ENCODE data around the gene NAA25. TPM values are rescaled to one million over a fixed set of nuclear protein-coding genes. Genes with fewer than 3 reads are reported as not detected.
"Not testable (repeated sequence)": the region's sequence is repeated elsewhere in the genome, so short reads cannot be mapped to it uniquely, and the experiment has no call there.

Gene NAA25
- total RNA-seq, 1 experiment from 2014 or later, result 41.0 TPM

DNA sequence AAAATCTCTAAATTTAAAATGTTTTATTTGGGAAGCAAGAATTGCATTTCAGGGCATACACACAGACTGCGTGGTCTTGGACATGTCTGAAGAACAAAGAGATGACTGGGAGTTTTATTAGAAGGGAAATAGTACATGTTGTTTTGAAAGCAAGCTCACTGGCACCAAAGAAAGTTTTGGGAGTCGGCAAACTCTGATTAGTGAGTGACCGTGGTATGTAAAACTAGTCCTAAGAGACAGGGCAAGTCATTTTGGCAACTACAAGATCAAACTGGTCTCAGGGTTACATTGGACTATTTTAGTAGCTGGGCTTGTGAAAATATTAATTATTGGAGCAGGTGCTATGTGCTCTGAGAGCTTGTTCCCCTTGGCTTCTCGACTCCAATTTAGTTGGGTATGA, 110.6 kb downstream of the NAA25 start:
- no peaks in the 10 kb centered on the region for H3K36me3 ChIP-seq (ENCODE audit: control insufficient read depth, insufficient read depth, low read length)
- ChIA-PET POLR2A (interaction anchor here (0.6 kb wide), 1 partner anchor 10 kb away, joined by 3 read pairs; no protein-coding TSS in a partner anchor), CTCF (no interaction called here)
- peaks cover 5% of the 10 kb centered on the region; the same call in 1 of the 2 replicates for H3K4me1 ChIP-seq
- Mint-ChIP-seq H3K36me3 (ENCODE audit: insufficient read depth, unreplicated experiment) (no peaks in the 10 kb centered on the region), H3K4me1 (ENCODE audit: low read depth, unreplicated experiment) (peaks cover 7% of the 10 kb centered on the region), H3K27me3 (ENCODE audit: insufficient read depth, unreplicated experiment) (no peaks in the 10 kb centered on the region), H3K9me3 (ENCODE audit: unreplicated experiment) (no peaks in the 10 kb centered on the region), H3K27ac (ENCODE audit: unreplicated experiment) (no peak overlapping the region), H3K4me3 (ENCODE audit: unreplicated experiment) (no peak overlapping the region)
- DNase-seq, result no peak
- intact Hi-C loops (cut with micrococcal nuclease; ENCODE audit: unreplicated experiment), result no loop called here
- no peak overlapping the region for H3K4me3 ChIP-seq (ENCODE audit: low read depth, low read length)
- TF ChIP-seq, protein P1, sequence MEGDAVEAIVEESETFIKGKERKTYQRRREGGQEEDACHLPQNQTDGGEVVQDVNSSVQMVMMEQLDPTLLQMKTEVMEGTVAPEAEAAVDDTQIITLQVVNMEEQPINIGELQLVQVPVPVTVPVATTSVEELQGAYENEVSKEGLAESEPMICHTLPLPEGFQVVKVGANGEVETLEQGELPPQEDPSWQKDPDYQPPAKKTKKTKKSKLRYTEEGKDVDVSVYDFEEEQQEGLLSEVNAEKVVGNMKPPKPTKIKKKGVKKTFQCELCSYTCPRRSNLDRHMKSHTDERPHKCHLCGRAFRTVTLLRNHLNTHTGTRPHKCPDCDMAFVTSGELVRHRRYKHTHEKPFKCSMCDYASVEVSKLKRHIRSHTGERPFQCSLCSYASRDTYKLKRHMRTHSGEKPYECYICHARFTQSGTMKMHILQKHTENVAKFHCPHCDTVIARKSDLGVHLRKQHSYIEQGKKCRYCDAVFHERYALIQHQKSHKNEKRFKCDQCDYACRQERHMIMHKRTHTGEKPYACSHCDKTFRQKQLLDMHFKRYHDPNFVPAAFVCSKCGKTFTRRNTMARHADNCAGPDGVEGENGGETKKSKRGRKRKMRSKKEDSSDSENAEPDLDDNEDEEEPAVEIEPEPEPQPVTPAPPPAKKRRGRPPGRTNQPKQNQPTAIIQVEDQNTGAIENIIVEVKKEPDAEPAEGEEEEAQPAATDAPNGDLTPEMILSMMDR (IDR thresholded peaks at IDR 0.05; ENCODE audit: insufficient read depth in 1 of 2, low read depth in 1 of 2, low read length in 1 of 2, severe bottlenecking in 1 of 2, unreplicated experiment in 1 of 2), result no peak
- no TSS peak for BruUV-seq (replicated peaks)
- no peaks in the 10 kb centered on the region for H3K27me3 ChIP-seq (replicated peaks; ENCODE audit: control insufficient read depth, insufficient read depth, low read length)
- no peaks in the 10 kb centered on the region for H3K9me3 ChIP-seq

DNA sequence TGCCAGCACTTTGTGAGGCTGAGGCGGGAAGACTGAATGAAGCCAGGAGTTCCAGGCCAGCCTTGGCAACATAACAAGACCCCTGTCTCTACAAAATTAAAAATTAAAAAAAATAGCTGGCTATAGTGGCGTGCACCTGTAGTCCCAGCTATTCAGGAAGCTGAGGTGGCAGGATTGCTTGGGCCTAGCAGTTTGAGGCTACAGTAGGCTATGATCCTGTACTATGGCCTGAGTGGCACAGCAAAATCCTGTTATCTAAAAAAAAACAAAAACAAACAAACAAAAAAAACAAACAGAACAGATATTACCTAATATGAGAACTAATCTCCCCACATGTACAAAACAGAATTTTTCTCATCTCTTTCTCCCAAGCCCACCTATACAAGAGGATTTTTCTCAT, 111.3 kb downstream of the NAA25 start:
- Mint-ChIP-seq H3K36me3 (ENCODE audit: insufficient read depth, unreplicated experiment) (no peaks in the 10 kb centered on the region), H3K4me1 (ENCODE audit: low read depth, unreplicated experiment) (peaks cover 7% of the 10 kb centered on the region), H3K27ac (ENCODE audit: unreplicated experiment) (no peak overlapping the region), H3K27me3 (ENCODE audit: insufficient read depth, unreplicated experiment) (no peaks in the 10 kb centered on the region), H3K4me3 (ENCODE audit: unreplicated experiment) (no peak overlapping the region), H3K9me3 (ENCODE audit: unreplicated experiment) (no peaks in the 10 kb centered on the region)
- Histone ChIP-seq H3K27me3 (replicated peaks; ENCODE audit: control insufficient read depth, insufficient read depth, low read length) (no peaks in the 10 kb centered on the region), H3K36me3 (ENCODE audit: control insufficient read depth, insufficient read depth, low read length) (no peaks in the 10 kb centered on the region), H3K9me3 (no peaks in the 10 kb centered on the region), H3K4me3 (ENCODE audit: low read depth, low read length) (no peak overlapping the region), H3K4me1 (peaks cover 5% of the 10 kb centered on the region; the same call in 1 of the 2 replicates)
- TF ChIP-seq, protein P1 (IDR thresholded peaks at IDR 0.05; ENCODE audit: insufficient read depth in 1 of 2, low read depth in 1 of 2, low read length in 1 of 2, severe bottlenecking in 1 of 2, unreplicated experiment in 1 of 2), result no peak
- BruUV-seq (replicated peaks), result no TSS peak
- intact Hi-C loops (cut with micrococcal nuclease; ENCODE audit: unreplicated experiment), result no loop called here
- ChIA-PET POLR2A (no interaction called here), CTCF (no interaction called here)
- no peak for DNase-seq

DNA sequence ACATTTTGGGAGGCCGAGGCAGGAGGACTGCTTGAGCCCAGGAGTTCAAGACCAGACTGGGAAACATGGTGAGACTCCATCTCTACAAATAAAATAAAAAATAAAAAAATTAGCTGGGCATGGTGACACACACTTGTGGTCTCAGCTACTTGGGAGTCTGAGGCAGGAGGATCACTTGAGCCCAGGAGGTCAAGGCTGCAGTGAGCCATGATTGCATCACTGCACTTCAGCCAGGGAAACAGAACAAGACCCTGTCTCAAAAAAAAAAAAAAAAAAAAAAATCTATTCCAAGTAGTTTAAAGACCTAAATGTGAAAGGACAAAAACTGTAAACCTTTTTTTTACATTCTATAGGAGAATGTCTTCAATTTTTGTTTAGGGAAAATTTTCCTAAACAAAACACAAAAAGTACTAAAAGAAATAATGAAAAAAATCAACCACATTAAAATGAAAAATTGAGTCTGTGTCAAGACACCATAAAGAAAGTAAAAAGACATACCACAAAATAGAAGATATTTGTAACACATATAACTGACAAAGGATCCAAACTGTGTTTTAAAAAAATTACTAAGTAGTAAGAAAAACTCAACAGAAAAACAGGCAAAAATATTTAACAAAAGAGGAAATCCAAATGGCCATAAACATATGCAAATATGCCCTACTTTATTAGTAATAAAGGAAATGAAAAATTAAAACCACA, 112.7 kb downstream of the NAA25 start:
- no peak overlapping the region for H3K4me3 ChIP-seq (ENCODE audit: low read depth, low read length)
- intact Hi-C loops (cut with micrococcal nuclease; ENCODE audit: unreplicated experiment), result no loop called here
- no TSS peak for BruUV-seq (replicated peaks)
- POLR2A ChIA-PET, result no interaction called here
- Mint-ChIP-seq H3K27me3 (ENCODE audit: insufficient read depth, unreplicated experiment) (no peaks in the 10 kb centered on the region), H3K4me1 (ENCODE audit: low read depth, unreplicated experiment) (peaks cover 7% of the 10 kb centered on the region), H3K9me3 (ENCODE audit: unreplicated experiment) (no peaks in the 10 kb centered on the region), H3K36me3 (ENCODE audit: insufficient read depth, unreplicated experiment) (no peaks in the 10 kb centered on the region), H3K27ac (ENCODE audit: unreplicated experiment) (no peak overlapping the region), H3K4me3 (ENCODE audit: unreplicated experiment) (no peak overlapping the region)
- H3K4me1 ChIP-seq, result peaks cover 5% of the 10 kb centered on the region; the same call in 1 of the 2 replicates
- H3K36me3 ChIP-seq (ENCODE audit: control insufficient read depth, insufficient read depth, low read length), result no peaks in the 10 kb centered on the region
- no peaks in the 10 kb centered on the region for H3K27me3 ChIP-seq (replicated peaks; ENCODE audit: control insufficient read depth, insufficient read depth, low read length)
- H3K9me3 ChIP-seq, result no peaks in the 10 kb centered on the region
- DNase-seq, result no peak
- CTCF ChIA-PET, result no interaction called here
- TF ChIP-seq, protein P1 (IDR thresholded peaks at IDR 0.05; ENCODE audit: insufficient read depth in 1 of 2, low read depth in 1 of 2, low read length in 1 of 2, severe bottlenecking in 1 of 2, unreplicated experiment in 1 of 2), result no peak

DNA sequence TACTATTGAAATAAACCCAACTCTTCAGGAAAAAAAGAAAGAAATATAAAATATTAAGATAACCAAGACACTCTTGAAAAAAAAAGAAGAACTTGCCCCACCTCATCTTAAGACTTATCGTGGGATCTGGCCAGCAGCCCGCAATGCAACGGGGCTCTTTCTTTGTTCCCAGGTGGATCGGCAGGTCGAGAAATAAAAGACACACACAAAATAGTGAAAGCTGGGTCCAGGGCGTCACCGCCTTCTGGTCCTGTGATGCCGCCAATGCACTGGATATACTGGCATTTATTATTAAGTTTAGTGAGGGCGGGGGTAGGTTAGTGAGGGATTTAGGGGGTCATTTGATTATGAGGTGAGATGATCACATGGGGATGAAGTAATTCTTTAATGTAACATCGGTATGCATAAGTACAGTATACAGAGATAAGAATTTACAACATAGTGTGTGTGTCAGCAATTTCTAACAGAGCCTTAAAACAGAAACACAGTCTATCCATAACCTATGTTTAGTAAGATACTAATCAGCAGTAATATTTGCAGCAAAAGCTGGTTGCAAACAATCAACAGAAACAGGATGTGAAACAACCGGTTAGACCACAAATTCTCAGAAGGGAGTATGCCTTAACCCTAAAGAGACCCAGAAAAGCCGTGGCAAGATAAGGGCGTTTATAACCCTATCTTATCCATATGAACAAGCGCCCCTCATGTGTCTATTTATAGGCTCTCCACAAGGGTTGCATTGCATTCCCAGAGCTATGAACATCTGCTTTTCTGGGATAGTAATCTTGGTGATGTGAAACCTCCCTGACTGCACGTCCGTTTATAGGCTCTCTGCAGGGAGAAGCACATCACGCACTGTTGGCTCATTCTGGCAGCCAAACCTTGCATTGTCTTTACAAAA, 114.1 kb downstream of the NAA25 start:
- CTCF ChIA-PET; H3K4me3 ChIP-seq (ENCODE audit: low read depth, low read length); H3K27ac Mint-ChIP-seq (ENCODE audit: unreplicated experiment); H3K9me3 ChIP-seq; H3K4me1 ChIP-seq; H3K4me1 Mint-ChIP-seq (ENCODE audit: low read depth, unreplicated experiment); H3K36me3 Mint-ChIP-seq (ENCODE audit: insufficient read depth, unreplicated experiment); H3K9me3 Mint-ChIP-seq (ENCODE audit: unreplicated experiment); intact Hi-C loops (cut with micrococcal nuclease; ENCODE audit: unreplicated experiment); H3K36me3 ChIP-seq (ENCODE audit: control insufficient read depth, insufficient read depth, low read length); H3K4me3 Mint-ChIP-seq (ENCODE audit: unreplicated experiment); BruUV-seq (replicated peaks); H3K27me3 ChIP-seq (replicated peaks; ENCODE audit: control insufficient read depth, insufficient read depth, low read length); H3K27me3 Mint-ChIP-seq (ENCODE audit: insufficient read depth, unreplicated experiment): not testable (repeated sequence)
- POLR2A ChIA-PET, result interaction anchor here (1.0 kb wide), 1 partner anchor 19 kb away, joined by 3 read pairs; the partner anchor contains the start of genes ERP29 and TMEM116
- peak in 1 of 2 experiments; percentile 15 for DNase-seq
